Heart left ventricle (tissue), 16 donors: ENCODE results near the gene ARMH3. TPM values are rescaled to one million over a fixed set of nuclear protein-coding genes. Genes with fewer than 3 reads are reported as not detected.

Source experiments
- ATAC-seq, 4 donors: fragments of 200-7000 bp; cut with Tn5 transposase; one replicate each; pipeline ENCODE4 v1.9.1; 2020 to 2022; ENCODE audit warnings: moderate library complexity in 4 of 4, mild to moderate bottlenecking in 3 of 4, moderate number of reproducible peaks in 1 of 4
- DNase-seq, 5 donors: peaks; one replicate each; pipeline ENCODE4 v3.0.0-alpha.2; 2020
- H3K27ac ChIP-seq, 12 donors: fragments of 200-600 bp; sonication (generic) in 4 of 12; one replicate each; pipeline versions ENCODE4 v1.5.0 to v1.8.0; 2016 to 2022; ENCODE audit warnings: mild to moderate bottlenecking in 2 of 12
- H3K27me3 ChIP-seq, 9 donors: fragments of 200-600 bp; sonication (generic) in 2 of 9; one replicate each; pipeline versions ENCODE4 v1.5.1 to v1.8.0; 2016 to 2022; ENCODE audit warnings: mild to moderate bottlenecking in 3 of 9
- H3K36me3 ChIP-seq, 9 donors: fragments of 200-600 bp; sonication (generic) in 2 of 9; one replicate each; pipeline versions ENCODE4 v1.5.0 to v1.8.0; 2018 to 2022; ENCODE audit warnings: mild to moderate bottlenecking in 2 of 9
- H3K4me1 ChIP-seq, 12 donors: fragments of 200-600 bp; sonication (generic) in 4 of 12; one replicate each; pipeline versions ENCODE4 v1.5.0 to v1.8.0; 2016 to 2022; ENCODE audit warnings: mild to moderate bottlenecking in 3 of 12
- H3K4me3 ChIP-seq, 12 donors: fragments of 200-600 bp; sonication (generic) in 4 of 12; one replicate each; pipeline versions ENCODE4 v1.5.0 to v1.8.0; 2017 to 2022; ENCODE audit warnings: mild to moderate bottlenecking in 9 of 12, moderate library complexity in 4 of 12
- H3K9me3 ChIP-seq, 12 donors: fragments of 200-600 bp; sonication (generic) in 4 of 12; one replicate each; pipeline versions ENCODE4 v1.5.0 to v1.8.0; 2016 to 2022; ENCODE audit warnings: mild to moderate bottlenecking in 1 of 12
- POLR2A ChIP-seq, 2 donors: fragments of 450-650 bp; IDR thresholded peaks; one replicate each; pipeline ENCODE4 v1.6.1; 2017; ENCODE audit warnings: antibody characterized with exemption in 2 of 2, mild to moderate bottlenecking in 2 of 2, moderate library complexity in 2 of 2
- WGBS, 4 donors: extraction: QIAGEN DNeasy Blood & Tissue Kit in 2 of 4; methylation state at CpG; one replicate each; pipeline versions ENCODE4 v1.1.5 to v1.1.7; 2013 to 2018; 5-methylcytosine and 5-hydroxymethylcytosine counted together
- intact Hi-C, 10 donors: fragments of 100-400 bp; cut with DNase I; formaldehyde crosslinking; loops; one replicate each; pipeline versions ENCODE4 v1.11.1 to v1.14.2; 2022
- polyA plus RNA-seq, 2 donors: library from polyadenylated mRNA; stranded (reverse); fragments of 200-250 nt; gene quantifications; one replicate each; pipeline ENCODE4 v1.2.3, GENCODE V29; 2013
- total RNA-seq, 9 donors: library from RNA; depleted of rRNA in 2 of 9; stranded (reverse); fragments of >200 nt in 2 of 9; fragmentation: NEBNext Ultra II Directional in 3 of 9; extraction: Animal tissue kit (Norgen Biotek cat#: 25700) in 3 of 9; gene quantifications; one replicate each; pipeline versions ENCODE4 v1.1.0 to v1.2.4, GENCODE V29; 2016 to 2023
- TF ChIP-seq, protein P1 (sequence below), 12 donors: fragments of 200-600 bp; sonication (generic) in 4 of 12; IDR thresholded peaks; one replicate each; pipeline versions ENCODE4 v1.5.0 to v1.8.0; 2018 to 2022; ENCODE audit warnings: antibody characterized with exemption in 12 of 12, mild to moderate bottlenecking in 5 of 12
- donor health status: ischemic (EF 13 %, LVEDD 7.1; RV severe dilation, severe dysfunction).
- donor health status: healthy with polysubstance abuse.
- donor health status: DM: no; HTN: yes; CAD: no.
- donor health status: DM: no; HTN: no; CAD: no.
- donor health status: ischemic (EF 25% LVEDD 6.9; RV normal size, moderate dysfunction).
- donor health status: ischemic (EF 25% LVEDD 5.7; RV mildly dilated, moderate dysfunction).
- donor health status: healthy.
- donor health status: DM: yes; HTN: yes; CAD: no.
- donor health status: ischemic (EF 35%, LVEDD 5.7; RV mildly dilated, moderate dysfunction).
- donor health status: nonischemic (EF 11% LVEDD 7.7; RV severe dilation, severe dysfunction).
- donor health status: DM: yes; HTN: yes; CAD: no.
- donor health status: PGD.
- donor health status: ischemic (EF 29% LVEDD 5.4; RV normal size, mild dysfunction).
- donor health status: nonischemic (EF 23%, LVEDD 6.1; RV moderate dilation, normal function).

Gene ARMH3
- total and polyA plus RNA-seq, 11 donors = 28.5 to 84.2 (median 43.9) TPM

DNA sequence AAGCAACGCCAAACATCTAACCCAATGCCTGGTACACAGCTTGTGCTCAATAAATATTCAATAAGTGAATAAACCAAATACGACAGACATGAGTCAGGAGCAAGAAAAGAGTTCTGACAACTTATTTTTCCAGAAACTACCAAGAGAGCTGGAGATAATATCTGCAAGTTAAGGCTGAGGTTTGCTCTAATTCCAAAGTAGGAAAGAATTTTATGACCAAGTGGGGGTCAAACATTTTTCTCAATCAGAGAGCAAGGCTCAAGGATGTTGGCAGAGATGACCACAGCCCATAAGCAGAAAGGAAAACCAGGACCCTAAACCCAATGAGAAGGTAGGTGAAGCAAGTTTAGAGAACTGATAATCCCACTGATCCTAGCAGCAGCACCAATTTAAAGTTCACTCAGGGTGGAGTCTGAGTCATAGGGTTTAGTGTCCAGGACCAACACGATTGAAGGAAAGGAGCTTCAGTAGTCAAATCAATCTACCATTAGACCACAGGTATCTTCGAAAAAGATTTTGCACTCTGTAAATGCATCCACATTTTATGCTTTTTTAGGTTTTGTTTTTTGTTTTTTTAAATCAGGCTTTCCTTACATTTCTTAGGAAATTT is 163.1 kb downstream of the ARMH3 start:
- 82 to 85% (median 84%) methylated on average over 4 of the region's 4 CpGs for WGBS, 4 donors
- no peaks in the 10 kb centered on the region for H3K9me3 ChIP-seq
- DNase-seq = no peak
- H3K27ac ChIP-seq = peak overlapping the region in 8 of 12 donors; percentile 23 to 82 (median 70)
- H3K4me3 ChIP-seq = no peak overlapping the region
- no peaks in the 10 kb centered on the region for H3K27me3 ChIP-seq
- H3K36me3 ChIP-seq = peaks cover 0 to 13% (median 3%) of the 10 kb centered on the region in 9 donors
- intact Hi-C loops = loop anchor here in 4 of 10 donors (5.0 to 10.0 kb wide), 3 partner anchors 72 to 114 kb away; no protein-coding TSS in a partner anchor
- ATAC-seq = no peak
- TF ChIP-seq, protein P1, sequence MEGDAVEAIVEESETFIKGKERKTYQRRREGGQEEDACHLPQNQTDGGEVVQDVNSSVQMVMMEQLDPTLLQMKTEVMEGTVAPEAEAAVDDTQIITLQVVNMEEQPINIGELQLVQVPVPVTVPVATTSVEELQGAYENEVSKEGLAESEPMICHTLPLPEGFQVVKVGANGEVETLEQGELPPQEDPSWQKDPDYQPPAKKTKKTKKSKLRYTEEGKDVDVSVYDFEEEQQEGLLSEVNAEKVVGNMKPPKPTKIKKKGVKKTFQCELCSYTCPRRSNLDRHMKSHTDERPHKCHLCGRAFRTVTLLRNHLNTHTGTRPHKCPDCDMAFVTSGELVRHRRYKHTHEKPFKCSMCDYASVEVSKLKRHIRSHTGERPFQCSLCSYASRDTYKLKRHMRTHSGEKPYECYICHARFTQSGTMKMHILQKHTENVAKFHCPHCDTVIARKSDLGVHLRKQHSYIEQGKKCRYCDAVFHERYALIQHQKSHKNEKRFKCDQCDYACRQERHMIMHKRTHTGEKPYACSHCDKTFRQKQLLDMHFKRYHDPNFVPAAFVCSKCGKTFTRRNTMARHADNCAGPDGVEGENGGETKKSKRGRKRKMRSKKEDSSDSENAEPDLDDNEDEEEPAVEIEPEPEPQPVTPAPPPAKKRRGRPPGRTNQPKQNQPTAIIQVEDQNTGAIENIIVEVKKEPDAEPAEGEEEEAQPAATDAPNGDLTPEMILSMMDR (IDR thresholded peaks at IDR 0.05) = no peak
- TF ChIP-seq POLR2A (IDR thresholded peaks at IDR 0.05) = no peak
- peaks cover 0 to 66% (median 16%) of the 10 kb centered on the region in 12 donors for H3K4me1 ChIP-seq

DNA sequence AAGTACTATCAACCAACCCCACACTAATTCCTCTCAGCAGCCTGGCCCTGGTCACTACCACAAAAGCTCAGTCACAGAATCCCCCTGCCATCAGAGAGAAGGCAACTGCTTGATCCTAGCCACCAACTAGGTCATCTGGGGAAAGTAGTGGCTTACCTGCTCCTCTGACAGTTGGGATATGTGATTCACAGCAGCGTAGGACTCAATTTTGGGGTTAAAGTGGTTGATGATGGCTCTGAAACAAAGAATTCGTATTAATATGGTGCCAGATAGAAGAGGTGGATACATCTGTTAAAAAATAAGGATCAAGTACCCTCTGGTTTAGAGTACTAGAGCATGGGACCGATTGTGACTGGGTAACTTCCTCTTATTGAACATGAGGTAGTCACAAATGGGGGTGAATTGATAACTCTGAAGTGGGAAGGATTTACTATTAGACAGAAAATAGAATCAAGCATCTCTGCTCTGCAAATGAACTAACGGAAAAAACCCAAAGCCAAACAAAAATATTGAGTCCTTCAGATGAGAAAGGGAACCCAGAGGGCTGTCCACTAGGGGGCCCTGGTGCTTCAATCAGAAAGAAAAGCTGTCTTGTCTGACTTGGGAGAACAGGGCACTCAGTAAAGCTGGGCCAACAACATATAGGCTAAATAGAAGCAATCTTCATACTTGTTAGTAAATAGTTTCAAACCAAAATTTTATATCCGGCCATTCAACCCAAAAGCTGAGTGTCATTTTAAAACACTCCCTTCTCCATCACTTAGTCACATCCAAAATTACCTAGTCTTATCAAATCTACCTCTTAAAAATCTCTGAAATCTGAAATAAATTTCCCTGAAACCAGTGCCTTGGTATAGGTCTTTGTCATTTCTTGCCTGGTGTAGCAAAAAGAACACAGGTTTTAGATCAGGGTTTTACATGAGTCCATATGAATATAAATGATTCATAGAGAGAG is 166.4 kb downstream of the ARMH3 start:
- WGBS, 4 donors = 56 to 73% (median 63%) methylated on average over 5 of the region's 5 CpGs
- peaks cover 0 to 69% (median 9%) of the 10 kb centered on the region in 12 donors for H3K4me1 ChIP-seq
- no peaks in the 10 kb centered on the region for H3K9me3 ChIP-seq
- H3K27me3 ChIP-seq = no peaks in the 10 kb centered on the region
- intact Hi-C loops = loop anchor here (2.0 to 10.0 kb wide), 10 partner anchors 47 to 185 kb away; partner anchors contain the start of gene KCNIP2 (in 3 of the 10)
- peak overlapping the region in 6 of 12 donors; percentile 5 to 75 (median 27) for H3K27ac ChIP-seq
- peak; percentile 64 to 79 (median 69) for DNase-seq
- no peak overlapping the region for H3K4me3 ChIP-seq
- ATAC-seq = peak in 2 of 4 donors; percentile 46 to 54
- H3K36me3 ChIP-seq = peaks cover 0 to 24% (median 11%) of the 10 kb centered on the region in 9 donors
- TF ChIP-seq, protein P1 (IDR thresholded peaks at IDR 0.05) = peak; percentile 60 to 87 (median 78)
- no peak for TF ChIP-seq POLR2A (IDR thresholded peaks at IDR 0.05)

DNA sequence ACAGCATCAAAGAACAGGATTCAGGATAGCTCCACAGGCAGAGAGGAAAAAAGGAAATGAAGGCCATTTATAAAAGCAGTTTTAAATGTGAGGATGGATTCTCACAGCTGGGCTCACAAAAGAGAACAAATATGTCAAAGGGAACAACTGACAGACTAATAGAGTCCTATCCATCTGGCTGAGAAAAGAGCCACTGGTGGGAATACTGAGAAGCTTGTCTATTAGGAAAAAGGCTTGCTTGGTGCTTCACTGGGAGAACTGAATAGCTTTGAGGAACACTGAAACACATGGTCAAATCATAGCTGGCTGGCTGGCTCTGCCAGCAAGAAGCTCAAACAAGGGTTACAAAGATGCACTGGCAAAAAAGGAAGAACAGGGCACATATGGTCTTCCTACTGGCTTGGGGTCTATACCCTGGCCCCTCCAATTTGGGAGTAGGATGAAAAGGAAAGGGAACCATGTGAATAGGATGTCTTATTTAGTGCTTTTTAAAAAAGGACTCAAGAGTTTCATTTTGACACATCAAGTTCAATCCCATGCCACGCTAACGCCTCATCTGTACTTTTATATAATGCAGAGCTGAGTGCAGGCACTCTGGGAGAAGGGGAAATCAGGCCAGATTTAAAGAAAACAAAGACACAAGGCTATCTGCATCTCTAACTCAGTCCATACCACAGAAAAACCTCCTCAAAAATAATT is 167.6 kb downstream of the ARMH3 start:
- H3K9me3 ChIP-seq = no peaks in the 10 kb centered on the region
- ATAC-seq (peak in 1 of 4 donors; percentile 10), DNase-seq (no peak)
- H3K27ac ChIP-seq = peak overlapping the region in 9 of 12 donors; percentile 19 to 75 (median 49)
- no peaks in the 10 kb centered on the region for H3K27me3 ChIP-seq
- H3K36me3 ChIP-seq = peaks cover 0 to 24% (median 11%) of the 10 kb centered on the region in 9 donors
- H3K4me1 ChIP-seq = peaks cover 0 to 68% (median 7%) of the 10 kb centered on the region in 12 donors
- no peak for TF ChIP-seq POLR2A (IDR thresholded peaks at IDR 0.05)
- TF ChIP-seq, protein P1 (IDR thresholded peaks at IDR 0.05) = no peak
- intact Hi-C loops = loop anchor here in 9 of 10 donors (2.0 to 10.0 kb wide), 8 partner anchors 46 to 186 kb away; partner anchors contain the start of gene KCNIP2 (in 3 of the 9)
- 57 to 77% (median 74%) methylated on average over 2 of the region's 2 CpGs for WGBS, 4 donors
- no peak overlapping the region for H3K4me3 ChIP-seq
